GM19099 (cell line): Measurements from ENCODE around the gene MYBBP1A.

ENCODE experiments used
- POLR2A ChIP-seq: IDR thresholded peaks from 3 replicates; pipeline ENCODE4 v1.6.1; 2011; ENCODE audit warnings: low read depth; ENCODE audit not compliant: insufficient read length; ENCODE audit errors: extremely low read depth

MYBBP1A gene

GRCh38 chr17:4582101-4582501 is 26.9 kb upstream of the MYBBP1A start:
- no peak for TF ChIP-seq POLR2A

- no peak for TF ChIP-seq POLR2A
Observed at GRCh38 chr17:4580291-4580690, 25.1 kb upstream of the MYBBP1A start.

DNA sequence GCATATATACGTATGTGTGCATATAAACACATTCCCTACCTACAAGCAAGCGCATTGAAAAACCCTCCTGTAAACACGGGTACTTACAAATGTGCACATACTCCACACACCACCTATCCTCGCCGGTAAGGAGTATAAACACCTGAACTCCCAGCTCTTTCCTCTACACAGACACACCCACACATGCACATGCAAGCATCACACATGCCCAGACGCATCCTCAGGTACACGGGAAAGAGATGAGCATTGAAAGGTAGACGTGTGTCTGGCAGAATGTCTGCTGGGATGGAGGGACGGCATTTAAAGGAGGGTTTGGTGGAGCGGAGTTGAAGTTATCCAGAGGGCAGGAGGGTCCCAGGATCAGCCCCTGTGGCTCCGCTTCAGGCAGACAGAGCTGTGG is 24.5 kb upstream of the MYBBP1A start:
- TF ChIP-seq POLR2A, result no peak

GRCh38 chr17:4577386-4577993 is 22.3 kb upstream of the MYBBP1A start:
- no peak for TF ChIP-seq POLR2A

DNA sequence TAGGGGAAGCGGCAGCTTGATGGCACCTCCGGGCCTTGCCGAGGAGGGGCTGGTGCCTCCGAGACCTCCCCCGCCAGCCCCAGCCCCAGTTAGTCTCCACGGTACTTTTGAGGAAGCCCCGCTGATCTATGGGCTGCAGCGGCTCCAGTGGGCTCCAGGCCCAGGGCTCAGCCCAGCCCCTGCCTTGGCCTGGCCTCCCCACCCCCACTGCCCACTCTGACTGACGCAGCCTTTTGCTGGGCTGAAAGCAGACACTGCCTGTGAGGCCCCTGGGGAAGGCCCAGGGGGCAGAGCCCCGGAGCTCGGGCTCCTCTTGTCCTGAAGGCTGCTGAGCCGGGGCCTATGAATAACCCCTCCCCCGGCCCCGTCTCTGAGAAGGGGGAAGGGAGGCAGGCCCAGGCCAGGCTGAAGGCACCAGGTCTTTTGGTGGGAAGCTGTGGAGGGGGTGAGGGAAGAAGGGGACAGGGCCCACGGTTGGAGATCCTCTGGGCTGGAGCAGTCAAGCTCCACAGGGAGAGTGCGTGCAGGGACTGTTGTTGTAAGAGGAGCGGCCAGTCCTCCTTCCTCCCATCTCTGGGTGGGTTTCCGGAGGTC is 21.6 kb upstream of the MYBBP1A start:
- TF ChIP-seq POLR2A, result no peak

- no peak for TF ChIP-seq POLR2A
Observed at GRCh38 chr17:4576161-4576558, 21.0 kb upstream of the MYBBP1A start.

- TF ChIP-seq POLR2A, result no peak
Observed at GRCh38 chr17:4574448-4575045, 19.4 kb upstream of the MYBBP1A start.

- no peak for TF ChIP-seq POLR2A
Observed at GRCh38 chr17:4573669-4574068, 18.5 kb upstream of the MYBBP1A start.

DNA sequence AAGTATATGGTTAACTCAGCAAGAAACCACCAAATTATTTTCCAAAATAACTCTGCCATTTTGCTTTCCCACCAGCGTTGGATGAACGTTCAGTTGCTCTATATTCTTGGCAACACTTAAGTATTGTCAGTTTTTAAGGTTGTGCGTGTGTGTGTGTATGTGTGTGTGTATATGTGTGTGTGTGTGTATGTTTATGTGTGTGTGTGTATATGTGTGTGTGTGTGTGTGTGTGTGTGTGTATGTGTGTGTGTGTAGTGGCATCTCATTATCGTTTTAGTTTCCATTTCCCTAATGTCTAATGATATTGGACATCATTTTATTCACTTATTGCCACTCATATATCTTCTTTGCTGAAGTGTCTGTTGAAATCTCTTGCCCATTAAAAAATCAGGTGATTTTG is 17.9 kb upstream of the MYBBP1A start:
- no peak for TF ChIP-seq POLR2A

DNA sequence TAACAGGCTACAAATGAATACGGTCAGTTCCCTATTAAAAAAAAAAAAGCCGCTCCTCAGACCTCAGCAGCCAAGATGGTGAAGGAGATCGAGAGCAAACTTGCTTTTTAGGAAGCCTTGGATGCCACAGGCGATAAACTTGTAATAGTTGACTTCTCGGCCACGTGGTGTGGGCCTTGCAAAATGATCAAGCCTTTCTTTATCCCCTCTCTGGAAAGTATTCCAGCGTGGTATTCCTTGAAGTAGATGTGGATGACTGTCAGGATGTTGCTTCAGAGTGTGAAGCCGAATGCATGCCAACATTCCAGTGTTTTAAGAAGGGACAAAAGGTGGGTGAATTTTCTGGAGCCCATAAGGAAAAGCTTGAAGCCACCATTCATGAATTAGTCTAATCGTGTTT is 16.9 kb upstream of the MYBBP1A start:
- TF ChIP-seq POLR2A, result no peak

- TF ChIP-seq POLR2A, result no peak
Observed at GRCh38 chr17:4569591-4569990, 14.4 kb upstream of the MYBBP1A start.

DNA sequence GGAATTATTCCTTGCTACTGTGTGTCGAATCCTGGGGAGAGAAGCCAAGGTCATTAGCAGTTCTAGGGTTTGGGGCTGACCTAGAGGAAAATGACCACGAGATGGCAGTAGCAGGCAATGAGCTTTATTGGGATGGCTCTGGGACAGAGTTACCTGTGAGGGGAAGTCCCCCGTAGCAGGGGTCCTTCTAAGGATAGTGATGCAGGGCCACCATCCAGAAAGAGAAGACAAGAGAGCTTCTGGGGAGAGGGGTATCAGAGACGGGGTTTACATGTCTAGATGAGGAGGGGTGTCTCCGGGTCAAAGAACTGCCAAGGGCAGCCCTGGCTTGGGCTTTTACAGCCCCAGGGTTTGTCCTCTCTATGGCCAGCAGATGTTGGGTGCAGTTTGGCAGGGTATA is 11.6 kb upstream of the MYBBP1A start:
- TF ChIP-seq POLR2A, result no peak

- no peak for TF ChIP-seq POLR2A
Observed at GRCh38 chr17:4565209-4566141, 10.3 kb upstream of the MYBBP1A start.

- TF ChIP-seq POLR2A, result no peak
Observed at GRCh38 chr17:4562015-4562969, 7.1 kb upstream of the MYBBP1A start.

DNA sequence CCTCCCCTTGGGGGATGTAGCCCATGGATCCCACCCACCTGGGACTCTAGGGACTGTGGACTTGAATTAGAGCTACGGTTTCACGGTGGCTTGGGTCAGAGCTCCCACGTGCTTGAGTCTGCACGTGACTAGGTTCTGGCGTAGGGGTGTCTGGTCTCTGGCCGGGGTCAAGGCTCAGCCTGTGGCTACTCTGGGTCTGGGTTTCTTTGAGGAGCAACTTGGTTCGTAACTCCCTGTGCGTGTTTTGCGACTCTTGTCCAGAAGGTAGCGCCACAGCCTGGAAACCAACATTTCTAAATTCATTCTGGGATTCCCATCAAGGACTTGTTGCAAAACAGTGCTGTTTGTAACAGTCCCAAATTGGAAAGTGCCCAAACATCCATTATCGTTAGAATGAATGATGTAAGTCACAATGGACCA is 5.7 kb upstream of the MYBBP1A start:
- TF ChIP-seq POLR2A, result no peak

GRCh38 chr17:4560421-4560820 is 5.2 kb upstream of the MYBBP1A start, which contains the start of gene GGT6:
TSS of gene GGT6 (minus strand) at chr17:4560577. CDS start at chr17:4560521, 56 bp downstream.
- TF ChIP-seq POLR2A, result no peak
